ENCODE measurements around the gene ADAMTS14.

The ADAMTS14 gene

GRCh38 chr10:70757856-70758255, 85.5 kb downstream of the ADAMTS14 start:
- no peak overlapping the region for H3K27ac ChIP-seq
- no peaks in the 10 kb centered on the region for H3K9me3 ChIP-seq (ENCODE audit: control insufficient read depth, low read length)
- H3K27me3 ChIP-seq (ENCODE audit: control insufficient read depth, insufficient read depth, low read length) = no peaks in the 10 kb centered on the region
- H2AFZ ChIP-seq = no peak overlapping the region
- no peak overlapping the region for H3K4me3 ChIP-seq (ENCODE audit: low read depth, low read length)
- no peaks in the 10 kb centered on the region for H3K36me3 ChIP-seq (ENCODE audit: control insufficient read depth, insufficient read depth, low read length)
- H3K79me2 ChIP-seq = no peaks in the 10 kb centered on the region
- H3K4me2 ChIP-seq (ENCODE audit: low read length) = no peak overlapping the region
- H3K9ac ChIP-seq = no peak overlapping the region
- H3K4me1 ChIP-seq = no peaks in the 10 kb centered on the region
- TF ChIP-seq, protein P1, sequence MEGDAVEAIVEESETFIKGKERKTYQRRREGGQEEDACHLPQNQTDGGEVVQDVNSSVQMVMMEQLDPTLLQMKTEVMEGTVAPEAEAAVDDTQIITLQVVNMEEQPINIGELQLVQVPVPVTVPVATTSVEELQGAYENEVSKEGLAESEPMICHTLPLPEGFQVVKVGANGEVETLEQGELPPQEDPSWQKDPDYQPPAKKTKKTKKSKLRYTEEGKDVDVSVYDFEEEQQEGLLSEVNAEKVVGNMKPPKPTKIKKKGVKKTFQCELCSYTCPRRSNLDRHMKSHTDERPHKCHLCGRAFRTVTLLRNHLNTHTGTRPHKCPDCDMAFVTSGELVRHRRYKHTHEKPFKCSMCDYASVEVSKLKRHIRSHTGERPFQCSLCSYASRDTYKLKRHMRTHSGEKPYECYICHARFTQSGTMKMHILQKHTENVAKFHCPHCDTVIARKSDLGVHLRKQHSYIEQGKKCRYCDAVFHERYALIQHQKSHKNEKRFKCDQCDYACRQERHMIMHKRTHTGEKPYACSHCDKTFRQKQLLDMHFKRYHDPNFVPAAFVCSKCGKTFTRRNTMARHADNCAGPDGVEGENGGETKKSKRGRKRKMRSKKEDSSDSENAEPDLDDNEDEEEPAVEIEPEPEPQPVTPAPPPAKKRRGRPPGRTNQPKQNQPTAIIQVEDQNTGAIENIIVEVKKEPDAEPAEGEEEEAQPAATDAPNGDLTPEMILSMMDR (IDR thresholded peaks at IDR 0.05) = no peak

DNA sequence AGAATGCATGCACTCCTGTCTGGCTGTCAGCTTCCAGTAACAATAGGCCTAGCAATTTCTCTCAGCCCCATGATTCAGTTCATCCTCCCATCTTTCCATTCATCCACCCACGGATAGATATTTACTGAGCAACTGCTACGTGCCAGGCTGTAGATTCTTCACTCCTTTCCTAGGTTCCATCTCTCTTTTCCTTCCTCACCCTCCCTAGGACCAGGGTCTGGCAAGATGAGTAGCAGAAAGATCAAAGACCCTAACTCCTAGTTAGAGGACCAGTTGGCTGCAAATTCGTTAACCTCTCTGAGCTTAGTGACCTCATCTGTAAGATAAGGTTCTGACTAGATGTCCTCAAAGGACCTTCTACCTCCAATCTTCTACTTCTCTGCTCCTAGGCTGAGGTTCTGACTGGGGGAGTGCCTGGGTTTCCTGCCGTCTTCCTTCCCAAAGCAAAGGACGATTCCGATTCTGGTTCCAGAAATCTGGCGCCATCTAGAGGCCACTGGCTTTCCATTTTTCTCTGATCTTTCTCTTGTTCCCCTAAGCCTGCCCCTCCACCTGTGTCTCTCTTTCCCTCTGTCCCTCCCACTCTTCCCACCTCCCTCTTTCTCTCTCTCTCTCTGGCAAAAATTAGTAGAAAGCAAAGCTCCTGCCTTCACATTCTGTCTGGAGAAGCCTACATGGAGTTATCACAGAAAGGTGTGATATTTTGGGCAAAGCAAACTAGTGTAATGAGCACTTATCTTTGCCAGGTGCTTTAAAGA, 86.6 kb downstream of the ADAMTS14 start:
- no peak overlapping the region for H3K4me3 ChIP-seq (ENCODE audit: low read depth, low read length)
- no peak overlapping the region for H3K4me2 ChIP-seq (ENCODE audit: low read length)
- no peaks in the 10 kb centered on the region for H3K79me2 ChIP-seq
- H3K4me1 ChIP-seq = no peaks in the 10 kb centered on the region
- H3K9me3 ChIP-seq (ENCODE audit: control insufficient read depth, low read length) = no peaks in the 10 kb centered on the region
- H3K27me3 ChIP-seq (ENCODE audit: control insufficient read depth, insufficient read depth, low read length) = no peaks in the 10 kb centered on the region
- H2AFZ ChIP-seq = no peak overlapping the region
- no peak overlapping the region for H3K9ac ChIP-seq
- no peaks in the 10 kb centered on the region for H3K36me3 ChIP-seq (ENCODE audit: control insufficient read depth, insufficient read depth, low read length)
- TF ChIP-seq, protein P1 (IDR thresholded peaks at IDR 0.05) = peak; percentile 71
- no peak overlapping the region for H3K27ac ChIP-seq

DNA sequence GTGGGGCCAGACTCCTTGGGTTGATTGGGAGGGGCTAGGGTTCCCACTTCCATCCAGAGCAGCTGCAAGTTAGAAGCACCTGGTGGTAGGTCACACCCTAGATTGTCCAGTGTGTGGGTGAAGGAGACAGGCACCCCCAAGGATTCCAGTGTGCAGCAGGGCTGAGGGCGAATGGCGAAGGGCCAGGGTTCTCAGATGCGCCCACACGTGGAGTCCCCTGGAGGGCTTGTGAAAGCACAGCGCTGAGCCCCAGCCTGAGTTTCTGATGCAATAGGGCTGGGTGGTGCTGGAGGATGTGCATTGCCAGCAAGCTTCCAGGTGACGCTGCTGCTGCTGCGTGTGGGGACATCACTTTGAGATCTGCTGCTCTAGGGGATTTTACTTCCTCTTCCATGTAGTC, 87.5 kb downstream of the ADAMTS14 start:
- Histone ChIP-seq H3K9ac (no peak overlapping the region), H3K4me1 (no peaks in the 10 kb centered on the region), H3K27me3 (ENCODE audit: control insufficient read depth, insufficient read depth, low read length) (no peaks in the 10 kb centered on the region), H3K9me3 (ENCODE audit: control insufficient read depth, low read length) (no peaks in the 10 kb centered on the region), H3K4me3 (ENCODE audit: low read depth, low read length) (no peak overlapping the region), H3K79me2 (no peaks in the 10 kb centered on the region), H3K36me3 (ENCODE audit: control insufficient read depth, insufficient read depth, low read length) (no peaks in the 10 kb centered on the region), H3K27ac (no peak overlapping the region), H2AFZ (no peak overlapping the region), H3K4me2 (ENCODE audit: low read length) (no peak overlapping the region)
- TF ChIP-seq, protein P1 (IDR thresholded peaks at IDR 0.05) = no peak

- Histone ChIP-seq H3K27me3 (ENCODE audit: control insufficient read depth, insufficient read depth, low read length) (no peaks in the 10 kb centered on the region), H3K36me3 (ENCODE audit: control insufficient read depth, insufficient read depth, low read length) (no peaks in the 10 kb centered on the region), H2AFZ (no peak overlapping the region), H3K4me2 (ENCODE audit: low read length) (no peak overlapping the region), H3K27ac (no peak overlapping the region), H3K79me2 (no peaks in the 10 kb centered on the region), H3K9me3 (ENCODE audit: control insufficient read depth, low read length) (no peaks in the 10 kb centered on the region), H3K4me3 (ENCODE audit: low read depth, low read length) (no peak overlapping the region), H3K9ac (no peak overlapping the region), H3K4me1 (no peaks in the 10 kb centered on the region)
- TF ChIP-seq, protein P1 (IDR thresholded peaks at IDR 0.05) = no peak
These were observed 88.0 kb downstream of the ADAMTS14 start for GRCh38 chr10:70760271-70760787.

Data from parathyroid adenoma (tissue), 2 donors.